Activated naive CD8-positive, alpha-beta T cell (primary cell): Measurements from ENCODE around the gene SLC25A25.

ENCODE experiments used
- H3K27ac Mint-ChIP-seq: one replicate; pipeline ENCODE4 v1.8.0; 2021; ENCODE audit warnings: mixed read lengths
- H3K27me3 Mint-ChIP-seq: one replicate; pipeline ENCODE4 v1.8.0; 2021; ENCODE audit warnings: mixed read lengths
- H3K36me3 Mint-ChIP-seq: one replicate; pipeline ENCODE4 v1.8.0; 2021; ENCODE audit warnings: mixed read lengths
- H3K4me1 Mint-ChIP-seq: one replicate; pipeline ENCODE4 v1.8.0; 2021; ENCODE audit warnings: low read depth, mixed read lengths
- H3K4me3 Mint-ChIP-seq: one replicate; pipeline ENCODE4 v1.8.0; 2021; ENCODE audit warnings: mild to moderate bottlenecking, mixed read lengths
- H3K9me3 Mint-ChIP-seq: one replicate; pipeline ENCODE4 v1.8.0; 2021; ENCODE audit warnings: low read depth, mixed read lengths

SLC25A25 gene

GRCh38 chr9:128142596-128142995 lies 74.6 kb downstream of the SLC25A25 start:
- no peaks in the 10 kb centered on the region for H3K9me3 Mint-ChIP-seq
- H3K36me3 Mint-ChIP-seq = no peaks in the 10 kb centered on the region
- H3K4me3 Mint-ChIP-seq = no peak overlapping the region
- H3K27me3 Mint-ChIP-seq = no peaks in the 10 kb centered on the region
- H3K27ac Mint-ChIP-seq = no peak overlapping the region
- H3K4me1 Mint-ChIP-seq = peaks cover 11% of the 10 kb centered on the region

- Mint-ChIP-seq H3K4me1 (peaks cover 11% of the 10 kb centered on the region), H3K36me3 (no peaks in the 10 kb centered on the region), H3K4me3 (no peak overlapping the region), H3K9me3 (no peaks in the 10 kb centered on the region), H3K27ac (no peak overlapping the region), H3K27me3 (no peaks in the 10 kb centered on the region)
These were observed 75.7 kb downstream of the SLC25A25 start for GRCh38 chr9:128143525-128144238.

- Mint-ChIP-seq H3K4me3 (no peak overlapping the region), H3K4me1 (peaks cover 11% of the 10 kb centered on the region), H3K27me3 (no peaks in the 10 kb centered on the region), H3K9me3 (no peaks in the 10 kb centered on the region), H3K36me3 (no peaks in the 10 kb centered on the region), H3K27ac (peak overlapping the region; percentile 41)
These were observed 76.5 kb downstream of the SLC25A25 start for GRCh38 chr9:128144239-128145181.

- Mint-ChIP-seq H3K4me3 (no peak overlapping the region), H3K9me3 (no peaks in the 10 kb centered on the region), H3K27me3 (no peaks in the 10 kb centered on the region), H3K36me3 (no peaks in the 10 kb centered on the region), H3K4me1 (peaks cover 11% of the 10 kb centered on the region), H3K27ac (no peak overlapping the region)
These were observed 77.5 kb downstream of the SLC25A25 start for GRCh38 chr9:128145536-128145935.

- Mint-ChIP-seq H3K36me3 (no peaks in the 10 kb centered on the region), H3K27me3 (no peaks in the 10 kb centered on the region), H3K4me1 (peaks cover 11% of the 10 kb centered on the region), H3K27ac (no peak overlapping the region), H3K9me3 (no peaks in the 10 kb centered on the region), H3K4me3 (no peak overlapping the region)
These were observed 77.9 kb downstream of the SLC25A25 start for GRCh38 chr9:128145951-128146351.

- no peaks in the 10 kb centered on the region for H3K36me3 Mint-ChIP-seq
- H3K9me3 Mint-ChIP-seq = no peaks in the 10 kb centered on the region
- no peaks in the 10 kb centered on the region for H3K27me3 Mint-ChIP-seq
- peaks cover 11% of the 10 kb centered on the region for H3K4me1 Mint-ChIP-seq
- no peak overlapping the region for H3K27ac Mint-ChIP-seq
- H3K4me3 Mint-ChIP-seq = no peak overlapping the region
These were observed 78.6 kb downstream of the SLC25A25 start for GRCh38 chr9:128146591-128147120.

- Mint-ChIP-seq H3K4me3 (no peak overlapping the region), H3K27ac (no peak overlapping the region), H3K9me3 (no peaks in the 10 kb centered on the region), H3K4me1 (peaks cover 1% of the 10 kb centered on the region), H3K36me3 (no peaks in the 10 kb centered on the region), H3K27me3 (no peaks in the 10 kb centered on the region)
These were observed 80.5 kb downstream of the SLC25A25 start for GRCh38 chr9:128148509-128149000.

GRCh38 chr9:128149001-128149701 lies 81.1 kb downstream of the SLC25A25 start, which contains the start of gene LCN2:
TSS of gene LCN2 (plus strand) at chr9:128149453. CDS start at chr9:128149526, 73 bp downstream.
- H3K4me3 Mint-ChIP-seq = no peak within 1 kb of the TSS
- H3K9me3 Mint-ChIP-seq = no peaks in the 10 kb centered on the region
- no peaks in the 10 kb centered on the region for H3K4me1 Mint-ChIP-seq
- no peak within 1 kb of the TSS for H3K27ac Mint-ChIP-seq
- no peaks in the 10 kb centered on the region for H3K36me3 Mint-ChIP-seq
- no peaks in the 10 kb centered on the region for H3K27me3 Mint-ChIP-seq

GRCh38 chr9:128149951-128150593 lies 82.0 kb downstream of the SLC25A25 start:
- no peaks in the 10 kb centered on the region for H3K9me3 Mint-ChIP-seq
- H3K27ac Mint-ChIP-seq = no peak overlapping the region
- no peaks in the 10 kb centered on the region for H3K36me3 Mint-ChIP-seq
- no peaks in the 10 kb centered on the region for H3K27me3 Mint-ChIP-seq
- H3K4me3 Mint-ChIP-seq = no peak overlapping the region
- H3K4me1 Mint-ChIP-seq = no peaks in the 10 kb centered on the region

GRCh38 chr9:128150594-128151308 lies 82.7 kb downstream of the SLC25A25 start:
- H3K36me3 Mint-ChIP-seq = no peaks in the 10 kb centered on the region
- H3K4me3 Mint-ChIP-seq = no peak overlapping the region
- no peaks in the 10 kb centered on the region for H3K9me3 Mint-ChIP-seq
- no peaks in the 10 kb centered on the region for H3K4me1 Mint-ChIP-seq
- no peaks in the 10 kb centered on the region for H3K27me3 Mint-ChIP-seq
- H3K27ac Mint-ChIP-seq = no peak overlapping the region

GRCh38 chr9:128151309-128152132 lies 83.5 kb downstream of the SLC25A25 start:
- Mint-ChIP-seq H3K4me1 (no peaks in the 10 kb centered on the region), H3K27me3 (no peaks in the 10 kb centered on the region), H3K9me3 (no peaks in the 10 kb centered on the region), H3K4me3 (no peak overlapping the region), H3K36me3 (no peaks in the 10 kb centered on the region), H3K27ac (no peak overlapping the region)

- Mint-ChIP-seq H3K27me3 (no peaks in the 10 kb centered on the region), H3K4me3 (no peak overlapping the region), H3K4me1 (no peaks in the 10 kb centered on the region), H3K27ac (no peak overlapping the region), H3K9me3 (no peaks in the 10 kb centered on the region), H3K36me3 (no peaks in the 10 kb centered on the region)
These were observed 84.4 kb downstream of the SLC25A25 start for GRCh38 chr9:128152133-128153059.
